Measurements from ENCODE around the gene NUDT14.

NUDT14 gene

DNA sequence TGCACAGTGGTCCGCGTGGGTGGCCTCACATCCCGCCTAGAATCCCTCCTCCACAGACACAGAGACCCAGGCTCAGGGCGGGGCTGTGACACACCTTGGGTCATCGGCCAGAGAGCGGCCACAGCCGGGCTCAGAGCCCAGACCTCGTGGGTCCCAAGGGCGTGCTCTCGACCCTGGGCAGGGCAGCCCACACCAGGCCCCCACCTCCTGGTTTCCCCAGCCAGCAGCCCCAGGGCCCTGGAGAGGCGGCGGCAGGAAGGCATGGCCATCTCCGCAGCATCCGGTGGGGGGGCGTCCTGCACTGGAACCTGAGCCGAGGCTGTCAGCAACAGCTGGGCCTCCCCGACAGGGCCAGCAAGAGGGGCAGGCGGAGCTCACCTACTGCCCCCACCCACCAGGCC is 27.8 kb downstream of the NUDT14 start:
- peak; percentile 42 for DNase-seq
- H3K9me3 Mint-ChIP-seq = no peaks in the 10 kb centered on the region
- TF ChIP-seq, protein P1, sequence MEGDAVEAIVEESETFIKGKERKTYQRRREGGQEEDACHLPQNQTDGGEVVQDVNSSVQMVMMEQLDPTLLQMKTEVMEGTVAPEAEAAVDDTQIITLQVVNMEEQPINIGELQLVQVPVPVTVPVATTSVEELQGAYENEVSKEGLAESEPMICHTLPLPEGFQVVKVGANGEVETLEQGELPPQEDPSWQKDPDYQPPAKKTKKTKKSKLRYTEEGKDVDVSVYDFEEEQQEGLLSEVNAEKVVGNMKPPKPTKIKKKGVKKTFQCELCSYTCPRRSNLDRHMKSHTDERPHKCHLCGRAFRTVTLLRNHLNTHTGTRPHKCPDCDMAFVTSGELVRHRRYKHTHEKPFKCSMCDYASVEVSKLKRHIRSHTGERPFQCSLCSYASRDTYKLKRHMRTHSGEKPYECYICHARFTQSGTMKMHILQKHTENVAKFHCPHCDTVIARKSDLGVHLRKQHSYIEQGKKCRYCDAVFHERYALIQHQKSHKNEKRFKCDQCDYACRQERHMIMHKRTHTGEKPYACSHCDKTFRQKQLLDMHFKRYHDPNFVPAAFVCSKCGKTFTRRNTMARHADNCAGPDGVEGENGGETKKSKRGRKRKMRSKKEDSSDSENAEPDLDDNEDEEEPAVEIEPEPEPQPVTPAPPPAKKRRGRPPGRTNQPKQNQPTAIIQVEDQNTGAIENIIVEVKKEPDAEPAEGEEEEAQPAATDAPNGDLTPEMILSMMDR (IDR thresholded peaks at IDR 0.05) = no peak
- peaks cover 13% of the 10 kb centered on the region for H3K4me1 Mint-ChIP-seq
- no peak overlapping the region for H3K27ac Mint-ChIP-seq
- no peaks in the 10 kb centered on the region for H3K36me3 Mint-ChIP-seq (ENCODE audit: low read depth)
- H3K27me3 Mint-ChIP-seq (ENCODE audit: low read depth, poor library complexity) = no peaks in the 10 kb centered on the region
- no peak overlapping the region for H3K4me3 Mint-ChIP-seq

DNA sequence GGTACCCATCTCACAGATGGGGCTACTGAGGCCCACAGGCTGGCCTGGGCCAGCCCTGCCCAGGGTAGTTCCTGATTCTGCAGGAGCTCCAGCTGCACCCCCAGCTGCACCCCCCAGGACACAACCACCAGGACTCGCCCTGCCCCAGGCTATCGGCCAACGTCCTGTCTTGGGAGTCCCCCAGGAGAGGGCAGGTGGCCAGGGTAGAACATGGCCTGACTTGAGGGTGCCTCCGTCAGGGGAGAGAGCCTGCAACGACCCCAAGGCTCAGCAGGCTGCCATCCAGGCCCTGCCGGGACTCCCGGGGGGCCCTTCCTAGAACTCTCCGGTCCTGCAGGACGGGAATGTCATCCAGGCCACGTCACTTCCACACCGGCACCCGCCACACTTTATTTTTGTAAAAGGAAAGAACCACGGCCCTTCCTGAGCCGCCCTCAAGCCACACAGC is 28.3 kb downstream of the NUDT14 start:
- no peaks in the 10 kb centered on the region for H3K36me3 Mint-ChIP-seq (ENCODE audit: low read depth)
- TF ChIP-seq, protein P1 (IDR thresholded peaks at IDR 0.05) = no peak
- DNase-seq = peak; percentile 1
- H3K4me3 Mint-ChIP-seq = no peak overlapping the region
- no peak overlapping the region for H3K27ac Mint-ChIP-seq
- H3K9me3 Mint-ChIP-seq = no peaks in the 10 kb centered on the region
- H3K27me3 Mint-ChIP-seq (ENCODE audit: low read depth, poor library complexity) = no peaks in the 10 kb centered on the region
- H3K4me1 Mint-ChIP-seq = peaks cover 13% of the 10 kb centered on the region

DNA sequence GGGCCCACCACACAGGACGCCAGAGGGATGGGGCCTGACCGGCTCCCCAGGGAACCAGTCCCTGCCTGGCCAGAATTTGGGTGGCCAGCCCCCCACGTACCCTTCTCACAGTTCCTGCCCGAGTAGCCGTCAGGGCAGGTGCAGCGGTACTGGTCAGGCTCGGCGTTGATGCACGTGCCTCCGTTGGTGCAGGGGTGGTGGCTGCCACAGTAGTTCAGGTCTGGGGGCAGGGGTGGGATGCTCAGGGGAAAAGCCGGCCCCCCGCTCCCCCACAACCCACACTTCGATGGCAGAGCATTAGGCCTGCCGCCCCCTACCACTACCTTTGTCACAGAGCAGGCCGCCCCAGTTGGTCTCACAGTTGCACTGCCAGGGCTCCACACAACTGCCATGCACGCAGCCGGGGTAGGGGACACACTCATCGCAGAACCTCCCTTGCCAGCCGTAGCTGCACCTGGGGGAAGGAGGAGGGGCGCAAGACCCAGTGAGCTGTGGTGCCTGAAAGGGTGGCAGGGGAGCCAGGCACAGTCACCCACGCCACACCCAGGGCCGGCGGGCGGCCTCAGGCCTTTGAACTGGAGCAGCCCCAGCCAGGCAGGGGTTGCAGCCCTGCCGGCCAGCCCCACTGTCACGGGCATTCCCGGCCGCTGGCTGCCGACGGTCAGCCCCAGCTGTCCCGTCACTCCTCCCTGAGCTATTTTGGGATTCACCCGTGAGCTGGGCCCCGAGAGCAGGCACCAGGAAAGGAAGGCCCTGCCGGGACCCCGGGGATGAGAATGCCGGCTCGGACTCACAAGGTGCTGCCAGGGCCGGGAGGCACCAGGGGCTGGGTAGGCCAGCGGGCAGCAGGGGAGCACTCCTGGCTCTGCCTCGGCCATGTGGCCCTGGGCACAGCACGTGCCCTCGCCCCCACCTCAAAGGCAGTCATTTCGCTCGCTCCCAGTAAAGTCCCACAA is 29.0 kb downstream of the NUDT14 start:
- Mint-ChIP-seq H3K4me3 (no peak overlapping the region), H3K36me3 (ENCODE audit: low read depth) (no peaks in the 10 kb centered on the region), H3K9me3 (no peaks in the 10 kb centered on the region), H3K4me1 (peaks cover 13% of the 10 kb centered on the region), H3K27ac (no peak overlapping the region), H3K27me3 (ENCODE audit: low read depth, poor library complexity) (no peaks in the 10 kb centered on the region)
- TF ChIP-seq, protein P1 (IDR thresholded peaks at IDR 0.05) = no peak
- peak; percentile 1 for DNase-seq

DNA sequence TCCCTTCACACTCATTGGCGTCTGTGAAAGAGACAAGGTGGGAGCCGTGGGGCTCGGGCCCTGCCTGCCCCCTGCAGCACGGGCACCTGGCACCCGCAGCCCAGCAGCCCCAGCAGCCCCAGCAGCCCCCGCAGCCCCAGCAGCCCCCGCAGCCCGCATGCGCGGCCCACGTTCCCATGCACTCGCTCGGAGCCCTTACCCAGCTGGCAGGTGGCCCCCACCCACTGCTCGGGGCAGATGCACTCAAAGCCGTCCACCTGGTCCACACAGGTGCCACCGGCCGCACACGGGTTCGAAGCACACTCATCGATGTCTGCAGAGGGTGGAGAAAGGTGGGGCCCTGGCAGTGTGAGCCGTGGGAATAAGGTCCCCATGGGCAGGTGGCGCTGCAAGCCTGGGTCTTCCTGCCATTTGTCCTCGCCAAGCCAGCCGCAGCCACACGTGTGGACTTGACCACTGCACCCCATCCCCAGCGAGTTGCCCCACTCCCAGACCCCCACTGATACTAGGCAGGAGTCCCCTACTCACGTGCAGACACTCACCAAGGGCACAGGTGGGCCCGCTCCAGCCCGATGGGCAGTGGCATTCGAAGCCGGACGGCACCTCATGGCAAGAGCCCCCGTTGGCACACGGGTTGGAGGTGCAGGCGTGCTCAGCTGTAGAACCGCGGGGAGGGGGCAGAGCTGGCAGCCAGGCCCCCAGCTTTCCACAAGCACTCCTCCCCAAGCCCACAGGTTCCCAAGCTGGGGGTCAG is 29.9 kb downstream of the NUDT14 start:
- peak; percentile 1 for DNase-seq
- no peaks in the 10 kb centered on the region for H3K36me3 Mint-ChIP-seq (ENCODE audit: low read depth)
- no peaks in the 10 kb centered on the region for H3K9me3 Mint-ChIP-seq

DNA sequence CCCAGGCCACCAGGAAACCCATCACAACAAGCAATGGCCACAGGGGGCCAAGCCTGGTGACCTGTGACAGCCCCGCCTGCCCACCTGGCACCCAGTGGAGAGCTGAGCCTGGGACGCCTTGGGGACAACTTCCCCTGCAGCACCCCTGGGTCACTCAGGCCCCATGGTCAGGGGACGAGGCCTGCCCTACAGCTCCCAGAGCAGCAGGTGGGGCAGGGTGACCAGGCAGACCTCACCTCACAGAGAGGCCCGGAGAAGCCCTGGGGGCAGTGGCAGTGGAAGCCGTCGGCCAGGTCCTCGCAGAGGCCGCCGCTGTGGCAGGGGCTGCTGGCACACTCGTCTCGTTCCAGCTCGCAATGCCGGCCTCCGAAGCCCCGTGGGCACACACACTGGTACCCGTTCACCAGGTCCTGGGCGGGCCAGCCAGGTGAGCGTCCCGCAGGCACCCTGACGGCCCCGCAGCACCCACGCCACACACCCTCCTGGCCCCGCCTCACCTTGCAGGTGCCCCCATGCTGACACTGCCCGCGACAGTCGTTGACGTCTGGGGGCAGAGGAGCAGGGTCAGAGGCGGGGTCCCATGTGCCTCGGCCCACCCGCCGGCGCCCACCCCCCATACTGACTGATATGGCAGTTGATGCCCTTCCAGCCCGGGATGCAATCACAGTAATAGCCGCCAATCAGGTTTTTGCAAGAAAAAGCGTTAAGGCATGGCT is 30.6 kb downstream of the NUDT14 start:
- Mint-ChIP-seq H3K36me3 (ENCODE audit: low read depth) (no peaks in the 10 kb centered on the region), H3K9me3 (no peaks in the 10 kb centered on the region), H3K4me1 (peaks cover 5% of the 10 kb centered on the region), H3K27ac (no peak overlapping the region), H3K27me3 (ENCODE audit: low read depth, poor library complexity) (no peaks in the 10 kb centered on the region), H3K4me3 (no peak overlapping the region)
- no peak for DNase-seq
- TF ChIP-seq, protein P1 (IDR thresholded peaks at IDR 0.05) = no peak

More for the DNA sequence above, 29.9 kb downstream of the NUDT14 start:
- Mint-ChIP-seq H3K4me3 (no peak overlapping the region), H3K4me1 (peaks cover 10% of the 10 kb centered on the region), H3K27ac (no peak overlapping the region), H3K27me3 (ENCODE audit: low read depth, poor library complexity) (no peaks in the 10 kb centered on the region)
- TF ChIP-seq, protein P1 (IDR thresholded peaks at IDR 0.05) = no peak
